BLaER1 (cell line): ENCODE data around the gene CD46.

Experiments
- H3K27ac ChIP-seq: shearing (Covaris generic); formaldehyde crosslinking; 2 replicates; pipeline ENCODE4 v1.8.1; 2022
- H3K27me3 ChIP-seq: shearing (Covaris generic); formaldehyde crosslinking; 2 replicates; pipeline ENCODE4 v1.8.1; 2022
- H3K36me3 ChIP-seq: shearing (Covaris generic); formaldehyde crosslinking; 2 replicates; pipeline ENCODE4 v1.8.1; 2022
- H3K4me1 ChIP-seq: shearing (Covaris generic); formaldehyde crosslinking; 2 replicates; pipeline ENCODE4 v1.8.1; 2022
- H3K4me2 ChIP-seq: shearing (Covaris generic); formaldehyde crosslinking; 2 replicates; pipeline ENCODE4 v1.8.1; 2022
- H3K4me3 ChIP-seq: shearing (Covaris generic); formaldehyde crosslinking; 2 replicates; pipeline ENCODE4 v1.8.1; 2022
- H3K9ac ChIP-seq: shearing (Covaris generic); formaldehyde crosslinking; 2 replicates; pipeline ENCODE4 v1.8.1; 2022
- H3K9me3 ChIP-seq: shearing (Covaris generic); formaldehyde crosslinking; 2 replicates; pipeline ENCODE4 v1.8.1; 2022
- H4K20me1 ChIP-seq: shearing (Covaris generic); formaldehyde crosslinking; 2 replicates; pipeline ENCODE4 v1.8.1; 2022
- Cebpa-rat ChIP-seq: shearing (Covaris generic); IDR thresholded peaks from 2 replicates; pipeline ENCODE4 v1.8.1; 2022

The CD46 gene

GRCh38 chr1:207822602-207823451 is 71.0 kb downstream of the CD46 start:
- peaks cover 7% of the 10 kb centered on the region; the same call in 1 of the 2 replicates for H4K20me1 ChIP-seq
- peaks cover 63% of the 10 kb centered on the region for H3K4me1 ChIP-seq
- TF ChIP-seq Cebpa-rat: no peak
- peaks cover 15% of the 10 kb centered on the region; the same call in 1 of the 2 replicates for H3K36me3 ChIP-seq
- no peaks in the 10 kb centered on the region for H3K9me3 ChIP-seq
- no peak overlapping the region for H3K9ac ChIP-seq
- peak overlapping the region; percentile 72 for H3K4me2 ChIP-seq
- no peak overlapping the region for H3K4me3 ChIP-seq
- H3K27me3 ChIP-seq: no peaks in the 10 kb centered on the region
- no peak overlapping the region for H3K27ac ChIP-seq

DNA sequence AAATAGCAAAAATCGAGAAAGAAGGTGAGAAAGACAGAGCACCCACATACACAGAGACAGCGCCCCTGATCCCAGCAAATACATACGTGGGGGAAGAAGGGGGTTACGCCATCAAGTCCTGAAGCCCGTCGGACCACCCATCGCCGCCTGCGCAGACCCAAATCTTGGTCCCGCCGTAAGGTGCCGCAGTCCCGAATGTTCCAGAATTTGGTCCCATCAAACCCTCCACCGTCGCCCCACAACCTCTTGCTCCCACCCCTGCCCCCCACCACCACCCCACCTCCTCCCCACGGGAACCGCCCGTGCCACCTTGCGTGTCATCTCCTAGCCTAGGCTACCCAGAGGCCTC is 71.7 kb downstream of the CD46 start:
- H3K9ac ChIP-seq: no peak overlapping the region
- no peaks in the 10 kb centered on the region for H3K27me3 ChIP-seq
- H4K20me1 ChIP-seq: peaks cover 7% of the 10 kb centered on the region; the same call in 1 of the 2 replicates
- no peak for TF ChIP-seq Cebpa-rat
- H3K36me3 ChIP-seq: peaks cover 13% of the 10 kb centered on the region; the same call in 1 of the 2 replicates
- H3K4me3 ChIP-seq: no peak overlapping the region
- no peaks in the 10 kb centered on the region for H3K9me3 ChIP-seq
- H3K27ac ChIP-seq: no peak overlapping the region
- H3K4me2 ChIP-seq: peak overlapping the region; percentile 72
- H3K4me1 ChIP-seq: peaks cover 70% of the 10 kb centered on the region

DNA sequence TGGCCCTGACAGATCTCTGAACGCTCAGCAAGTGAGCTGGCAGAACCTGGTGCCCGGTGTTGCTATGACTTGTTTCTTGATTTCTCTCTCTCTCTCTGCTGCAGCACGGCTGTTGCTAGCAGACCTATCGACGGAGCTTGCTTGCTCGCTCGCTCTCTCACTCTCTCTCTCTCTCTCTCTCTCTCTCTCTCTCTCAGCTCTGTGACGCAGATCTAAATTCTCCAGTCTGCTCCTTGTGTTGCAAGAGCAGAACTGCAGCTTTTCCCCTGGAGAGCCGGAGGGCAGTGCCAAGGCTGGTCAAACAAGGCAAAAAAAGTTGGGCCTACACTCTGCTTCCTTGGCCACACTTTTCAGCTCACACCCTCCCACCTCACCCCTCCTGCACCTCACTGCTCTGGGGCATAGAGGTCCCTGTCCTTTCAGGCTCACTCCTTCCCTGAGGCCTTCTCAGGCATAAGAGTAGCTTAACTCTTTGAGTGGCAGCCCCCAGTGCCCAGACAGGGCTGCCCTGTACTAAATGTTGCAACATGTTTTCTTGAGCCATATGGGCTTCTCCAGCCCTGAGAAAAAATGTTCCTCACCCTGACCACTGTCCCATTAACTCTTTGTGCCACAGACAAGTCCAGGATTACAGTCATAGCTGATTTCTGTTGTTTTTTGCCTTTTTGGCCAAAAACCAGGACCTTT is 72.2 kb downstream of the CD46 start:
- Histone ChIP-seq H3K4me2 (peak overlapping the region; percentile 72), H3K27ac (no peak overlapping the region), H3K9me3 (no peaks in the 10 kb centered on the region), H3K27me3 (no peaks in the 10 kb centered on the region), H3K36me3 (peaks cover 8% of the 10 kb centered on the region; the same call in 1 of the 2 replicates), H4K20me1 (peaks cover 6% of the 10 kb centered on the region; the same call in 1 of the 2 replicates), H3K9ac (no peak overlapping the region), H3K4me1 (peaks cover 75% of the 10 kb centered on the region), H3K4me3 (no peak overlapping the region)
- no peak for TF ChIP-seq Cebpa-rat

- no peak for TF ChIP-seq Cebpa-rat
- H3K4me1 ChIP-seq: peaks cover 74% of the 10 kb centered on the region
- no peak overlapping the region for H3K4me3 ChIP-seq
- no peaks in the 10 kb centered on the region; the same call in 1 of the 2 replicates for H4K20me1 ChIP-seq
- H3K36me3 ChIP-seq: no peaks in the 10 kb centered on the region
- no peak overlapping the region for H3K9ac ChIP-seq
- H3K27me3 ChIP-seq: no peaks in the 10 kb centered on the region
- no peaks in the 10 kb centered on the region for H3K9me3 ChIP-seq
- no peak overlapping the region for H3K27ac ChIP-seq
- peak overlapping the region; percentile 72 for H3K4me2 ChIP-seq
Measured at GRCh38 chr1:207824691-207825408, 73.0 kb downstream of the CD46 start.

DNA sequence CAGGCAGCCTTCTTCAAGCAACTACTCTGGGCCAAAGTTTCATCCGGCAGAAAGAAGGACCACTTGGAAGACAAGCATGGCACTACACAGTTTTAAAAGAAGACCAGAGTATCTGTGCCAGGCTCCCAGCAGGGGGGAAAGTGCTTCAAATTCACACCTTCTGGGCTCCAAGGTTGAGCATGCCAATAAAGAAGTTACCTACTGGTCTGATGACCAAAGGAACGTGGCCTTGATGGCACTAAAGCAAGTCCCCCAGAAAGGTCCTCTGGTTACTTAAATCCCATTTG is 73.5 kb downstream of the CD46 start:
- no peaks in the 10 kb centered on the region for H3K36me3 ChIP-seq
- peak overlapping the region; percentile 20 for H3K4me3 ChIP-seq
- no peaks in the 10 kb centered on the region for H3K27me3 ChIP-seq
- H3K9me3 ChIP-seq: no peaks in the 10 kb centered on the region
- H3K9ac ChIP-seq: 0 out of 2 replicates have a peak overlapping the region, but pooled peaks have one; percentile 36
- H3K27ac ChIP-seq: peak overlapping the region; percentile 36
- no peak for TF ChIP-seq Cebpa-rat
- peak overlapping the region; percentile 72 for H3K4me2 ChIP-seq
- H4K20me1 ChIP-seq: peaks cover 3% of the 10 kb centered on the region
- H3K4me1 ChIP-seq: peaks cover 69% of the 10 kb centered on the region

DNA sequence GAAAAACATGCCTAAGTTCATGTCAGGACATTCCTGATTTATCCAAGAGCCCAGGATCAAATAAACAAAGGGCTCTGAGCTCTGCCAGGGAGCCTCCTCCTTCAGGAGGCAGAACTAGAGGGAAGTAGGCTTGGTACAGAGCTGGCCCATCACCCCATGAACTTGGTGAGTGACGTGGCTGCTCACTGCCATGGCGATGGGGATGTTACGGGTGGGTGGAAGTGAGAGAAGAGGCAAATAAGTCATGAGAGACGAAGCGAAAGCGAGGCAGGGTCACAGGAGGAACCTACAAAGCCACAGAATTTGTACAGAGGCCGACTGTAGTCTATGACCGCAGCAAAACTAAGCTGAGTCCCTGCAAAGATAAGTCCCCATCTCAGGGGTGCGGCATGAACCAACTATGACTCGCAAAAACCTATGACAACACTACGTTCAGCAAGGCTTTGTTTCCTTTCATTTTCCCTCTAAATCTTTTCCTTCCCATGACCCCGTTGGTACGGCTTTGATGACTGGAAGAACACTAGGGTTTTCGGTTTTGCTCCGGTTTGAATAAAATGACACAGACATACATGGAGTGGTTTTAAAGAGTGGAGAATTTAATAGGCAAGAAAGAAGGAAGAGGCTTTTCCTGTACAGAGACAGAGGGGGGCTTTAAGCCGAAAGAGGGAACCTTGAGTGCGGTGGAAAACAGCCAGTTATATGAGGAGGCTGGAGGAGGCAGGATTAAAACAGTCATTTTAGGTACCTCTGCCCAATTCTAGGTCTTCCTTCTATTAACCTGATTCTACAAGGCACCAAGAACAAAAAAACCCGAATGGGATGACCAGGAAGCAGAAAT is 74.1 kb downstream of the CD46 start:
- Histone ChIP-seq H3K4me1 (peaks cover 69% of the 10 kb centered on the region), H4K20me1 (peaks cover 9% of the 10 kb centered on the region), H3K36me3 (no peaks in the 10 kb centered on the region), H3K9ac (peak overlapping the region; percentile 36), H3K27ac (peak overlapping the region; percentile 36), H3K4me2 (peak overlapping the region; percentile 72), H3K27me3 (no peaks in the 10 kb centered on the region), H3K9me3 (no peaks in the 10 kb centered on the region), H3K4me3 (peak overlapping the region; percentile 20)
- no peak for TF ChIP-seq Cebpa-rat

DNA sequence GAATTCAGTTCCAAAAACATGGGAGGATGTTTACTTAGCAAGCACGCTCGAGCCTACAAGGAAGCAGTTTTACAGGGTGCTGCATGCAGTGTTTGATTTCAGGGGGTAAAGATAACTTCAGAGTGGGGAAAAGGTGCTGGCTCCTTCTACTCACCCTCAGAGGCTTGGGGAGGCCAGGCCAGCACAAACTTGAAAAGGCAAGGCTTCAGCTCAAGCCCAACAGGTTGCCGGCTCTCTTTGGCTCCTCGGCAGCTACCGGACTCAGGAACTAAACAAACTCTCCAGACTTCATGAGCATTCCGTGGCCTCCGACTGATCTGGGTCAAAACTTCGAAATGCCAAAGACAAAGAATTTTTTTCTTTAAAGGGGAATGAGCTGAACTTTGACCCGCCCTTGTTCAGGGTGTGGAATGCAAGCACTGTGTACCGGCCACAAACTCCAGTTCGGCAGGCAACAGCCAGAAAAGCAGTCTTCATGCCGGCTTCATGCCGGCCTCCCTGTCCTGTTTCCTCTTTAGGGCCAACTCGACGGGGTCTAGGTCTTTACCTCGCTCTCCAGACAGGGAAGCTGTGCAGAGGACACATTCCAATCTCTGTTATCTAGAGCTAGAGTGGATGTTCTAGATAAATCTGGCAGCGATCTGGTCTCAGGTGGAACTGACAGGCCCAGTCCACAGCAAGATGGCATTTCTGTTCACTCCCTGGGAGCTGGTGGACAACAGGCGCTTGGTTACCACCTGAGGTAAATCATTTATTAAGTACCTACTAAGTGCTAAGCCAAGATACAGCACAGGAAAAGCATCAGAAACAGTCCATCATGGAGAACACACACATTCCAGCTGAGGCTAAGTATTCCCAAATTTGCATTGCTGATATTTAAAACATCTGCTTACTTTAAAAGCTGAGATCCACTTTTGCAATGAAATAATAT is 75.0 kb downstream of the CD46 start:
- H3K4me2 ChIP-seq: peak overlapping the region; percentile 72

GRCh38 chr1:207827488-207827830 is 75.6 kb downstream of the CD46 start:
- no peak overlapping the region for H3K9ac ChIP-seq
- no peak overlapping the region for H3K27ac ChIP-seq
- H3K4me3 ChIP-seq: no peak overlapping the region
- peaks cover 24% of the 10 kb centered on the region for H4K20me1 ChIP-seq
- TF ChIP-seq Cebpa-rat: no peak
- no peak overlapping the region for H3K4me2 ChIP-seq
- no peaks in the 10 kb centered on the region for H3K27me3 ChIP-seq
- H3K4me1 ChIP-seq: peaks cover 63% of the 10 kb centered on the region
- H3K36me3 ChIP-seq: no peaks in the 10 kb centered on the region; the same call in 1 of the 2 replicates
- H3K9me3 ChIP-seq: no peaks in the 10 kb centered on the region

More for the DNA sequence above, 75.0 kb downstream of the CD46 start:
- H3K36me3 ChIP-seq: no peaks in the 10 kb centered on the region; the same call in 1 of the 2 replicates
- peak overlapping the region; percentile 36; the same call in 1 of the 2 replicates for H3K27ac ChIP-seq
- TF ChIP-seq Cebpa-rat: no peak
- H3K4me3 ChIP-seq: no peak overlapping the region; the same call in 1 of the 2 replicates
- peak overlapping the region; percentile 36 for H3K9ac ChIP-seq
- no peaks in the 10 kb centered on the region for H3K9me3 ChIP-seq
- peaks cover 17% of the 10 kb centered on the region for H4K20me1 ChIP-seq
- H3K4me1 ChIP-seq: peaks cover 65% of the 10 kb centered on the region
- H3K27me3 ChIP-seq: no peaks in the 10 kb centered on the region
